Keratinocyte (primary cell): ENCODE data around the gene JMJD7. TPM values are rescaled to one million over a fixed set of nuclear protein-coding genes. Genes with fewer than 3 reads are reported as not detected.

Experiments used
- DNase-seq: peaks from one replicate; pipeline ENCODE4 v3.0.0-alpha.2; 2011; ENCODE audit warnings: low read depth, missing footprints, low spot score
- FAIRE-seq: peaks from 2 replicates; lab custom pipeline; 2011; peaks lifted over from hg19 to GRCh38; lab: Jason Lieb, UNC
- H2AFZ ChIP-seq: 2 replicates; pipeline ENCODE4 v1.6.0; 2012; ENCODE audit warnings: low read length, control low read depth, inconsistent platforms; ENCODE audit not compliant: control insufficient read depth
- H3K27ac ChIP-seq: 2 replicates; pipeline ENCODE4 v1.5.1; 2011; ENCODE audit warnings: low read length; ENCODE audit not compliant: control insufficient read depth, insufficient read depth
- H3K27me3 ChIP-seq: 3 replicates; pipeline ENCODE4 v1.6.0; 2011; ENCODE audit warnings: low read length; ENCODE audit not compliant: control insufficient read depth, insufficient read depth; ENCODE audit errors: extremely low read depth
- H3K36me3 ChIP-seq, 2 experiments: 2 replicates in 1 of 2; 3 replicates in 1 of 2; pipeline ENCODE4 v1.5.1; 2011; ENCODE audit warnings: low read length in 2 of 2, mild to moderate bottlenecking in 1 of 2; ENCODE audit not compliant: control insufficient read depth in 2 of 2, insufficient read depth in 2 of 2; ENCODE audit errors: extremely low read depth in 1 of 2
- H3K4me1 ChIP-seq: 3 replicates; pipeline ENCODE4 v1.5.1; 2011; ENCODE audit warnings: low read length; ENCODE audit not compliant: control insufficient read depth, insufficient read depth; ENCODE audit errors: extremely low read depth
- H3K4me2 ChIP-seq: 3 replicates; pipeline ENCODE4 v1.6.0; 2011; ENCODE audit warnings: low read depth, low read length; ENCODE audit not compliant: control insufficient read depth, insufficient read depth; ENCODE audit errors: extremely low read depth
- H3K4me3 ChIP-seq, 3 experiments: fragments of 200-600 bp in 1 of 3; sonication (generic) in 1 of 3; 2 replicates in 2 of 3; 3 replicates in 1 of 3; pipeline ENCODE4 v1.5.1; 2011 to 2016; ENCODE audit warnings: low read length in 3 of 3, mild to moderate bottlenecking in 3 of 3, control low read depth in 2 of 3, inconsistent platforms in 1 of 3, low read depth in 1 of 3, mixed read lengths in 1 of 3, mixed run types in 1 of 3, moderate library complexity in 1 of 3; ENCODE audit not compliant: control insufficient read depth in 2 of 3, insufficient read depth in 2 of 3; ENCODE audit errors: extremely low read depth in 1 of 3
- H3K79me2 ChIP-seq: 2 replicates; pipeline ENCODE4 v1.6.0; 2012; ENCODE audit warnings: low read length; ENCODE audit not compliant: control insufficient read depth, insufficient read depth
- H3K9ac ChIP-seq: 3 replicates; pipeline ENCODE4 v1.6.0; 2011; ENCODE audit warnings: low read length; ENCODE audit not compliant: control insufficient read depth, insufficient read depth; ENCODE audit errors: extremely low read depth
- H3K9me1 ChIP-seq: 3 replicates; pipeline ENCODE4 v1.6.0; 2011; ENCODE audit warnings: low read length; ENCODE audit not compliant: control insufficient read depth, insufficient read depth; ENCODE audit errors: extremely low read depth
- H3K9me3 ChIP-seq: 2 replicates; pipeline ENCODE4 v1.5.1; 2012; ENCODE audit warnings: low read depth, low read length; ENCODE audit not compliant: control insufficient read depth
- H4K20me1 ChIP-seq: 3 replicates; pipeline ENCODE4 v1.6.0; 2011; ENCODE audit warnings: low read length; ENCODE audit not compliant: control insufficient read depth, insufficient read depth; ENCODE audit errors: extremely low read depth
- EZH2 ChIP-seq: IDR thresholded peaks from one replicate; pipeline ENCODE4 v1.6.1; 2012; ENCODE audit warnings: inconsistent platforms, mild to moderate bottlenecking, low read length, moderate library complexity
- dilution Hi-C: fragments of 300-500 bp; cut with MboI; formaldehyde crosslinking; loops from one replicate; pipeline ENCODE4 v1.7.0; 2020; ENCODE audit warnings: low sequenced_read_pairs; ENCODE audit not compliant: extremely low pct_ligation_motif_present
- polyA plus RNA-seq, 5 experiments: library from polyadenylated mRNA; depleted of rRNA in 3 of 5; stranded (reverse) in 3 of 5; stranded (forward) in 1 of 5; unstranded in 1 of 5; fragments of >200 nt; gene quantifications; 1 replicate in 1 of 5; 2 replicates in 3 of 5; 3 replicates in 1 of 5; pipeline versions ENCODE4 v1.2.1 to v1.2.3, GENCODE V29; 2011 to 2012; ENCODE audit warnings: missing spikeins in 2 of 5, low read depth in 1 of 5, low replicate concordance in 1 of 5
- TF ChIP-seq, protein P1 (sequence below), 3 experiments: IDR thresholded peaks in 1 of 3; conservative IDR thresholded peaks in 1 of 3; optimal IDR thresholded peaks in 1 of 3; 2 replicates in 2 of 3; 3 replicates in 1 of 3; pipeline versions ENCODE3 to v1.5.1; 2011; ENCODE audit warnings: low read length in 3 of 3, mild to moderate bottlenecking in 3 of 3, moderate library complexity in 2 of 3, control low read depth in 1 of 3, inconsistent platforms in 1 of 3; ENCODE audit not compliant: insufficient read depth in 2 of 3; ENCODE audit errors: extremely low read depth in 1 of 3

JMJD7 gene
- polyA plus RNA-seq, 1 donor (not counting 4 experiments of a cell fraction or from before 2014, with no cell fraction given) = 8.2 TPM

- H3K4me1 ChIP-seq = peaks cover 7% of the 10 kb centered on the region
These were observed 51.5 kb downstream of the JMJD7 start for GRCh38 chr15:41879321-41879845.

DNA sequence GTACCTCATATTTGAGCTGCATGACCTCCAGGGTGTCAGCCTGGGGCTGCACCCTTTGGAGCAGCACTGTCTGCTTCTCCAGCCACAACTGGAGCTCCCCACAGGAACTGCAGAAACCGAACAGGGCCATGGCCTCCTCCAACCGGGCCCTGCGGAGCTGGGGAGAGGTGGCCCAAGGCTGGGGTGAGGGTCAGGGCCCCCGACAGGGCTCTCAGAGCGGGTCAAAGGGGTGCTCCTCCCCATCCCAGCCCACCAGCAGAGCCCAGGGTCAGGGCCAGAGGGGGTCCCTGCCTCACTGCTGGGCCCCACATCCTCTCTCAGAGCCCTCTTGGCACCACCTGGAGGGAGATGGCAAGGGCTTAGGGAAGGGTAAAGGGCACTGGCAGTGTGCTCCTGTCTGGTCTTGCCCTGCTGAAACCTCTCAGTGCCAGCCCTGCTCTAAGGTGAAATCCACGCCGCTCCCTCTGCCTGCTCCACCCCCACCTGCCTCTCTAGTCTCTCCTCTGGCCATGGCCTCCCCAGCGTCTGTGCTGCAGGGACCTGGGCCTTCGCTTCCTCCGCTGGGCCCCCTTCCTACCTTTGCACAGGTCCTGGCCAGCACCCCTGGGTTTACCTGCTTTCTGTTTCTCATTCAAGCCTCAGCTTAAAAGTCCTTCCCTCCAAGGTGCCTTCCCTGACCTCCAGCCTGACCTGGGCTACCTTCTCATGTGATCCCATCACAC, 52.4 kb downstream of the JMJD7 start:
- Histone ChIP-seq H3K9me1 (no peaks in the 10 kb centered on the region), H3K36me3 (no peaks in the 10 kb centered on the region), H3K79me2 (no peaks in the 10 kb centered on the region), H3K27ac (no peak overlapping the region), H3K4me2 (no peak overlapping the region), H4K20me1 (no peaks in the 10 kb centered on the region), H3K9ac (no peak overlapping the region), H3K4me3 (no peak overlapping the region), H3K4me1 (peaks cover 7% of the 10 kb centered on the region), H2AFZ (no peak overlapping the region), H3K9me3 (no peaks in the 10 kb centered on the region), H3K27me3 (peaks cover 21% of the 10 kb centered on the region)
- no peak for DNase-seq
- FAIRE-seq = no peak
- TF ChIP-seq, protein P1, sequence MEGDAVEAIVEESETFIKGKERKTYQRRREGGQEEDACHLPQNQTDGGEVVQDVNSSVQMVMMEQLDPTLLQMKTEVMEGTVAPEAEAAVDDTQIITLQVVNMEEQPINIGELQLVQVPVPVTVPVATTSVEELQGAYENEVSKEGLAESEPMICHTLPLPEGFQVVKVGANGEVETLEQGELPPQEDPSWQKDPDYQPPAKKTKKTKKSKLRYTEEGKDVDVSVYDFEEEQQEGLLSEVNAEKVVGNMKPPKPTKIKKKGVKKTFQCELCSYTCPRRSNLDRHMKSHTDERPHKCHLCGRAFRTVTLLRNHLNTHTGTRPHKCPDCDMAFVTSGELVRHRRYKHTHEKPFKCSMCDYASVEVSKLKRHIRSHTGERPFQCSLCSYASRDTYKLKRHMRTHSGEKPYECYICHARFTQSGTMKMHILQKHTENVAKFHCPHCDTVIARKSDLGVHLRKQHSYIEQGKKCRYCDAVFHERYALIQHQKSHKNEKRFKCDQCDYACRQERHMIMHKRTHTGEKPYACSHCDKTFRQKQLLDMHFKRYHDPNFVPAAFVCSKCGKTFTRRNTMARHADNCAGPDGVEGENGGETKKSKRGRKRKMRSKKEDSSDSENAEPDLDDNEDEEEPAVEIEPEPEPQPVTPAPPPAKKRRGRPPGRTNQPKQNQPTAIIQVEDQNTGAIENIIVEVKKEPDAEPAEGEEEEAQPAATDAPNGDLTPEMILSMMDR (optimal IDR thresholded peaks at IDR 0.05 in 1 of 3, IDR thresholded peaks at IDR 0.05 in 1 of 3, conservative IDR thresholded peaks at IDR 0.05 in 1 of 3; ENCODE audit: extremely low read depth in 1 of 3, insufficient read depth in 2 of 3, low read length in 3 of 3) = no peak
- no peak for TF ChIP-seq EZH2
- dilution Hi-C loops = no loop called here

More at GRCh38 chr15:41879321-41879845, 51.5 kb downstream of the JMJD7 start:
- H3K27ac ChIP-seq = no peak overlapping the region
- H3K9me3 ChIP-seq = no peaks in the 10 kb centered on the region
- H3K36me3 ChIP-seq = no peaks in the 10 kb centered on the region
- H3K4me3 ChIP-seq = no peak overlapping the region
- DNase-seq (no peak), FAIRE-seq (no peak)
- peaks cover 21% of the 10 kb centered on the region for H3K27me3 ChIP-seq
- no peak overlapping the region for H2AFZ ChIP-seq
- H3K9ac ChIP-seq = no peak overlapping the region
- no peak for TF ChIP-seq EZH2
- TF ChIP-seq, protein P1 (optimal IDR thresholded peaks at IDR 0.05 in 1 of 3, IDR thresholded peaks at IDR 0.05 in 1 of 3, conservative IDR thresholded peaks at IDR 0.05 in 1 of 3; ENCODE audit: extremely low read depth in 1 of 3, insufficient read depth in 2 of 3, low read length in 3 of 3) = no peak
- no peaks in the 10 kb centered on the region for H4K20me1 ChIP-seq
- dilution Hi-C loops = no loop called here
- no peaks in the 10 kb centered on the region for H3K9me1 ChIP-seq
- H3K4me2 ChIP-seq = no peak overlapping the region
- H3K79me2 ChIP-seq = no peaks in the 10 kb centered on the region
